Keratinocyte (primary cell): ENCODE data around the gene CACUL1. TPM values are rescaled to one million over a fixed set of nuclear protein-coding genes. Genes with fewer than 3 reads are reported as not detected.

Experiments
- DNase-seq: peaks from one replicate; pipeline ENCODE4 v3.0.0-alpha.2; 2011; ENCODE audit warnings: low read depth, missing footprints, low spot score
- FAIRE-seq: peaks from 2 replicates; lab custom pipeline; 2011; peaks lifted over from hg19 to GRCh38; lab: Jason Lieb, UNC
- H2AFZ ChIP-seq: 2 replicates; pipeline ENCODE4 v1.6.0; 2012; ENCODE audit warnings: low read length, control low read depth, inconsistent platforms; ENCODE audit not compliant: control insufficient read depth
- H3K27ac ChIP-seq: 2 replicates; pipeline ENCODE4 v1.5.1; 2011; ENCODE audit warnings: low read length; ENCODE audit not compliant: control insufficient read depth, insufficient read depth
- H3K27me3 ChIP-seq: 3 replicates; pipeline ENCODE4 v1.6.0; 2011; ENCODE audit warnings: low read length; ENCODE audit not compliant: control insufficient read depth, insufficient read depth; ENCODE audit errors: extremely low read depth
- H3K36me3 ChIP-seq, 2 experiments: 2 replicates in 1 of 2; 3 replicates in 1 of 2; pipeline ENCODE4 v1.5.1; 2011; ENCODE audit warnings: low read length in 2 of 2, mild to moderate bottlenecking in 1 of 2; ENCODE audit not compliant: control insufficient read depth in 2 of 2, insufficient read depth in 2 of 2; ENCODE audit errors: extremely low read depth in 1 of 2
- H3K4me1 ChIP-seq: 3 replicates; pipeline ENCODE4 v1.5.1; 2011; ENCODE audit warnings: low read length; ENCODE audit not compliant: control insufficient read depth, insufficient read depth; ENCODE audit errors: extremely low read depth
- H3K4me2 ChIP-seq: 3 replicates; pipeline ENCODE4 v1.6.0; 2011; ENCODE audit warnings: low read depth, low read length; ENCODE audit not compliant: control insufficient read depth, insufficient read depth; ENCODE audit errors: extremely low read depth
- H3K4me3 ChIP-seq, 3 experiments: fragments of 200-600 bp in 1 of 3; sonication (generic) in 1 of 3; 2 replicates in 2 of 3; 3 replicates in 1 of 3; pipeline ENCODE4 v1.5.1; 2011 to 2016; ENCODE audit warnings: low read length in 3 of 3, mild to moderate bottlenecking in 3 of 3, control low read depth in 2 of 3, inconsistent platforms in 1 of 3, low read depth in 1 of 3, mixed read lengths in 1 of 3, mixed run types in 1 of 3, moderate library complexity in 1 of 3; ENCODE audit not compliant: control insufficient read depth in 2 of 3, insufficient read depth in 2 of 3; ENCODE audit errors: extremely low read depth in 1 of 3
- H3K79me2 ChIP-seq: 2 replicates; pipeline ENCODE4 v1.6.0; 2012; ENCODE audit warnings: low read length; ENCODE audit not compliant: control insufficient read depth, insufficient read depth
- H3K9ac ChIP-seq: 3 replicates; pipeline ENCODE4 v1.6.0; 2011; ENCODE audit warnings: low read length; ENCODE audit not compliant: control insufficient read depth, insufficient read depth; ENCODE audit errors: extremely low read depth
- H3K9me1 ChIP-seq: 3 replicates; pipeline ENCODE4 v1.6.0; 2011; ENCODE audit warnings: low read length; ENCODE audit not compliant: control insufficient read depth, insufficient read depth; ENCODE audit errors: extremely low read depth
- H3K9me3 ChIP-seq: 2 replicates; pipeline ENCODE4 v1.5.1; 2012; ENCODE audit warnings: low read depth, low read length; ENCODE audit not compliant: control insufficient read depth
- H4K20me1 ChIP-seq: 3 replicates; pipeline ENCODE4 v1.6.0; 2011; ENCODE audit warnings: low read length; ENCODE audit not compliant: control insufficient read depth, insufficient read depth; ENCODE audit errors: extremely low read depth
- CTCF ChIP-seq, 3 experiments: IDR thresholded peaks in 1 of 3; conservative IDR thresholded peaks in 1 of 3; optimal IDR thresholded peaks in 1 of 3; 2 replicates in 2 of 3; 3 replicates in 1 of 3; pipeline versions ENCODE3 to v1.5.1; 2011; ENCODE audit warnings: low read length in 3 of 3, mild to moderate bottlenecking in 3 of 3, moderate library complexity in 2 of 3, control low read depth in 1 of 3, inconsistent platforms in 1 of 3; ENCODE audit not compliant: insufficient read depth in 2 of 3; ENCODE audit errors: extremely low read depth in 1 of 3
- EZH2 ChIP-seq: IDR thresholded peaks from one replicate; pipeline ENCODE4 v1.6.1; 2012; ENCODE audit warnings: inconsistent platforms, mild to moderate bottlenecking, low read length, moderate library complexity
- dilution Hi-C: fragments of 300-500 bp; cut with MboI; formaldehyde crosslinking; loops from one replicate; pipeline ENCODE4 v1.7.0; 2020; ENCODE audit warnings: low sequenced_read_pairs; ENCODE audit not compliant: extremely low pct_ligation_motif_present
- polyA plus RNA-seq, 5 experiments: library from polyadenylated mRNA; depleted of rRNA in 3 of 5; stranded (reverse) in 3 of 5; stranded (forward) in 1 of 5; unstranded in 1 of 5; fragments of >200 nt; gene quantifications; 1 replicate in 1 of 5; 2 replicates in 3 of 5; 3 replicates in 1 of 5; pipeline versions ENCODE4 v1.2.1 to v1.2.3, GENCODE V29; 2011 to 2012; ENCODE audit warnings: missing spikeins in 2 of 5, low read depth in 1 of 5, low replicate concordance in 1 of 5

CACUL1 gene
- polyA plus RNA-seq, 1 donor (not counting 4 experiments of a cell fraction or from before 2014, with no cell fraction given), result 36.5 TPM

GRCh38 chr10:118752409-118752808 is 2.4 kb downstream of the CACUL1 start:
- DNase-seq (no peak), FAIRE-seq (no peak)
- dilution Hi-C loops, result no loop called here
- Histone ChIP-seq H3K9me1 (no peaks in the 10 kb centered on the region), H3K27ac (no peak overlapping the region), H3K4me3 (peak overlapping the region in 1 of 3 experiments; percentile 83), H3K9ac (no peak overlapping the region), H3K4me1 (peaks cover 17% of the 10 kb centered on the region), H3K36me3 (peaks cover 2 to 7% of the 10 kb centered on the region in 2 experiments), H3K9me3 (no peaks in the 10 kb centered on the region), H3K27me3 (no peaks in the 10 kb centered on the region), H3K4me2 (peak overlapping the region; percentile 63), H2AFZ (no peak overlapping the region), H3K79me2 (peaks cover 73% of the 10 kb centered on the region), H4K20me1 (no peaks in the 10 kb centered on the region)
- TF ChIP-seq EZH2 (no peak), CTCF (optimal IDR thresholded peaks at IDR 0.05 in 1 of 3, IDR thresholded peaks at IDR 0.05 in 1 of 3, conservative IDR thresholded peaks at IDR 0.05 in 1 of 3; ENCODE audit: extremely low read depth in 1 of 3, insufficient read depth in 2 of 3, low read length in 3 of 3) (no peak)

GRCh38 chr10:118751265-118751664 is 3.5 kb downstream of the CACUL1 start:
- DNase-seq, result no peak
- no peaks in the 10 kb centered on the region for H4K20me1 ChIP-seq
- H3K4me1 ChIP-seq, result peaks cover 17% of the 10 kb centered on the region
- H3K9me3 ChIP-seq, result no peaks in the 10 kb centered on the region
- TF ChIP-seq EZH2, result no peak
- TF ChIP-seq CTCF (optimal IDR thresholded peaks at IDR 0.05 in 1 of 3, IDR thresholded peaks at IDR 0.05 in 1 of 3, conservative IDR thresholded peaks at IDR 0.05 in 1 of 3; ENCODE audit: extremely low read depth in 1 of 3, insufficient read depth in 2 of 3, low read length in 3 of 3), result no peak
- no peak overlapping the region for H3K4me2 ChIP-seq
- H3K36me3 ChIP-seq, result peaks cover 5 to 7% of the 10 kb centered on the region in 2 experiments
- H3K27ac ChIP-seq, result no peak overlapping the region
- H3K27me3 ChIP-seq, result no peaks in the 10 kb centered on the region
- no peak overlapping the region for H2AFZ ChIP-seq
- no peaks in the 10 kb centered on the region for H3K9me1 ChIP-seq
- no peak overlapping the region for H3K9ac ChIP-seq
- dilution Hi-C loops, result no loop called here
- no peak overlapping the region for H3K4me3 ChIP-seq
- no peak for FAIRE-seq
- H3K79me2 ChIP-seq, result peaks cover 84% of the 10 kb centered on the region
